PFSK-1 (cell line): ENCODE results near the gene NCLN.

Experiments used
- POLR2AphosphoS5 ChIP-seq: IDR thresholded peaks from 2 replicates; pipeline ENCODE4 v1.6.1; 2012; ENCODE audit warnings: low read depth, mild to moderate bottlenecking, control low read depth, low read length, moderate library complexity
- TF ChIP-seq, protein P1 (sequence below), 2 experiments: IDR thresholded peaks; 2 replicates each; pipeline versions ENCODE4 v1.6.1 to v1.8.0; 2011 to 2012; ENCODE audit warnings: low read depth in 2 of 2, low read length in 2 of 2, control low read depth in 1 of 2, inconsistent platforms in 1 of 2, mild to moderate bottlenecking in 1 of 2, moderate library complexity in 1 of 2; ENCODE audit not compliant: insufficient read depth in 1 of 2

DNA sequence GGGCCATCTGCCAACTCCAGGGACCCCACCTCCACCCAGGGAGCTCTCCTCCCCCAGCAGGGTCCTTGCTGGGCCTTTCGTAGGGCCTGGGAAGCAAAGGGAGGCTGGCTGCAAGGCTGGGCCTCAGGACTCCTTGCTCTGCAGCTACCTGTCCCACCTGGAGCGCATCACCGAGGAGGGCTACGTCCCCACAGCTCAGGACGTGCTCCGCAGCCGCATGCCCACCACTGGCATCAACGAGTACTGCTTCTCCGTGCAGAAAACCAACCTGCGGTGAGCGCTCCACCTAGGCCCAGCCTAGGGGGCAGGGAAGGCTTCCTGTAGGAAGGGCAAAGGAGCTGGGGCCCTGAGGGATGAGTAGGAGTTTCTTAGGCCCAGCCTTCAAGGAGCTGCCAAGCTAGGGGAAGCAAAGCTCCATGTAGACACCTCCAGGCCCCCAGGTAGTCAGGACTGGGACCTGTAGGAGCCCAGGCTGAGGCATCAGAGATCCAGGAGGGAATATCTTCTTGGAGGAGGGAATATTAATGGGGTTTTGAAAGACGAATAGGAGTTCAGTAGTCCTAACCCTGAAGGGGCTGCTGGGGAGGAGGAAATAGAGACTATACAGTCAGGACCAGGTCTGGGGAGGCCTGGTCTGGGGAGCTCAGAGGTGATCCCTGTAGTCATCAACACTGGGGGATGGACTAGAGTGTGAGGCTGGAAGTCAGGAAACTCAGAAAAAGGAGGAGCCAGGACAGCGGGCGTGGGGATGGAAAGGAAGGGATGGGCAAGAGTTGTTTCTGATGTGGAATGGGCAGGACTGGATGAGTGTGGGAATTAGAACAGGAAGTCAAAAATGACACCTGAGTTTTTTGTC lies 33.9 kb upstream of the NCLN start:
- TF ChIP-seq POLR2AphosphoS5: no peak
- TF ChIP-seq, protein P1, sequence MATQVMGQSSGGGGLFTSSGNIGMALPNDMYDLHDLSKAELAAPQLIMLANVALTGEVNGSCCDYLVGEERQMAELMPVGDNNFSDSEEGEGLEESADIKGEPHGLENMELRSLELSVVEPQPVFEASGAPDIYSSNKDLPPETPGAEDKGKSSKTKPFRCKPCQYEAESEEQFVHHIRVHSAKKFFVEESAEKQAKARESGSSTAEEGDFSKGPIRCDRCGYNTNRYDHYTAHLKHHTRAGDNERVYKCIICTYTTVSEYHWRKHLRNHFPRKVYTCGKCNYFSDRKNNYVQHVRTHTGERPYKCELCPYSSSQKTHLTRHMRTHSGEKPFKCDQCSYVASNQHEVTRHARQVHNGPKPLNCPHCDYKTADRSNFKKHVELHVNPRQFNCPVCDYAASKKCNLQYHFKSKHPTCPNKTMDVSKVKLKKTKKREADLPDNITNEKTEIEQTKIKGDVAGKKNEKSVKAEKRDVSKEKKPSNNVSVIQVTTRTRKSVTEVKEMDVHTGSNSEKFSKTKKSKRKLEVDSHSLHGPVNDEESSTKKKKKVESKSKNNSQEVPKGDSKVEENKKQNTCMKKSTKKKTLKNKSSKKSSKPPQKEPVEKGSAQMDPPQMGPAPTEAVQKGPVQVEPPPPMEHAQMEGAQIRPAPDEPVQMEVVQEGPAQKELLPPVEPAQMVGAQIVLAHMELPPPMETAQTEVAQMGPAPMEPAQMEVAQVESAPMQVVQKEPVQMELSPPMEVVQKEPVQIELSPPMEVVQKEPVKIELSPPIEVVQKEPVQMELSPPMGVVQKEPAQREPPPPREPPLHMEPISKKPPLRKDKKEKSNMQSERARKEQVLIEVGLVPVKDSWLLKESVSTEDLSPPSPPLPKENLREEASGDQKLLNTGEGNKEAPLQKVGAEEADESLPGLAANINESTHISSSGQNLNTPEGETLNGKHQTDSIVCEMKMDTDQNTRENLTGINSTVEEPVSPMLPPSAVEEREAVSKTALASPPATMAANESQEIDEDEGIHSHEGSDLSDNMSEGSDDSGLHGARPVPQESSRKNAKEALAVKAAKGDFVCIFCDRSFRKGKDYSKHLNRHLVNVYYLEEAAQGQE (IDR thresholded peaks at IDR 0.05; ENCODE audit: insufficient read depth in 1 of 2, low read depth in 2 of 2, low read length in 2 of 2): no peak
